ENCODE results near the gene SBF1.

SBF1 gene

GRCh38 chr22:50469377-50470305, 5.2 kb downstream of the SBF1 start:
- Mint-ChIP-seq H3K36me3 (ENCODE audit: low read depth) (peaks cover 23% of the 10 kb centered on the region), H3K27me3 (ENCODE audit: low read depth) (no peaks in the 10 kb centered on the region), H3K9me3 (no peaks in the 10 kb centered on the region), H3K4me1 (ENCODE audit: low read depth) (peaks cover 46% of the 10 kb centered on the region), H3K27ac (peak overlapping the region; percentile 86), H3K4me3 (peak overlapping the region; percentile 68)

- Mint-ChIP-seq H3K27me3 (ENCODE audit: low read depth) (no peaks in the 10 kb centered on the region), H3K4me3 (peak overlapping the region; percentile 68), H3K36me3 (ENCODE audit: low read depth) (peaks cover 25% of the 10 kb centered on the region), H3K27ac (peak overlapping the region; percentile 86), H3K9me3 (no peaks in the 10 kb centered on the region), H3K4me1 (ENCODE audit: low read depth) (peaks cover 41% of the 10 kb centered on the region)
Observed at GRCh38 chr22:50468626-50469025, 6.2 kb downstream of the SBF1 start.

GRCh38 chr22:50467773-50468440, 6.9 kb downstream of the SBF1 start:
- Mint-ChIP-seq H3K36me3 (ENCODE audit: low read depth) (peaks cover 26% of the 10 kb centered on the region), H3K9me3 (no peaks in the 10 kb centered on the region), H3K4me3 (no peak overlapping the region), H3K27ac (peak overlapping the region; percentile 86), H3K4me1 (ENCODE audit: low read depth) (peaks cover 35% of the 10 kb centered on the region), H3K27me3 (ENCODE audit: low read depth) (no peaks in the 10 kb centered on the region)

GRCh38 chr22:50467341-50467740, 7.5 kb downstream of the SBF1 start:
- H3K27ac Mint-ChIP-seq = no peak overlapping the region
- H3K4me1 Mint-ChIP-seq (ENCODE audit: low read depth) = peaks cover 31% of the 10 kb centered on the region
- H3K36me3 Mint-ChIP-seq (ENCODE audit: low read depth) = peaks cover 26% of the 10 kb centered on the region
- H3K27me3 Mint-ChIP-seq (ENCODE audit: low read depth) = no peaks in the 10 kb centered on the region
- no peak overlapping the region for H3K4me3 Mint-ChIP-seq
- no peaks in the 10 kb centered on the region for H3K9me3 Mint-ChIP-seq

GRCh38 chr22:50465066-50465930, 9.5 kb downstream of the SBF1 start:
- H3K4me3 Mint-ChIP-seq = no peak overlapping the region
- no peaks in the 10 kb centered on the region for H3K9me3 Mint-ChIP-seq
- peaks cover 33% of the 10 kb centered on the region for H3K36me3 Mint-ChIP-seq (ENCODE audit: low read depth)
- no peak overlapping the region for H3K27ac Mint-ChIP-seq
- no peaks in the 10 kb centered on the region for H3K27me3 Mint-ChIP-seq (ENCODE audit: low read depth)
- H3K4me1 Mint-ChIP-seq (ENCODE audit: low read depth) = peaks cover 15% of the 10 kb centered on the region

- peaks cover 11% of the 10 kb centered on the region for H3K4me1 Mint-ChIP-seq (ENCODE audit: low read depth)
- H3K4me3 Mint-ChIP-seq = no peak overlapping the region
- H3K27me3 Mint-ChIP-seq (ENCODE audit: low read depth) = no peaks in the 10 kb centered on the region
- no peak overlapping the region for H3K27ac Mint-ChIP-seq
- H3K9me3 Mint-ChIP-seq = no peaks in the 10 kb centered on the region
- H3K36me3 Mint-ChIP-seq (ENCODE audit: low read depth) = peaks cover 35% of the 10 kb centered on the region
Observed at GRCh38 chr22:50464451-50464850, 10.4 kb downstream of the SBF1 start.

GRCh38 chr22:50463188-50463900, 11.5 kb downstream of the SBF1 start:
- H3K27me3 Mint-ChIP-seq (ENCODE audit: low read depth) = no peaks in the 10 kb centered on the region
- H3K36me3 Mint-ChIP-seq (ENCODE audit: low read depth) = peaks cover 35% of the 10 kb centered on the region
- H3K27ac Mint-ChIP-seq = no peak overlapping the region
- H3K4me1 Mint-ChIP-seq (ENCODE audit: low read depth) = peaks cover 3% of the 10 kb centered on the region
- no peak overlapping the region for H3K4me3 Mint-ChIP-seq
- H3K9me3 Mint-ChIP-seq = no peaks in the 10 kb centered on the region

- Mint-ChIP-seq H3K4me1 (ENCODE audit: low read depth) (peaks cover 3% of the 10 kb centered on the region), H3K27ac (no peak overlapping the region), H3K9me3 (no peaks in the 10 kb centered on the region), H3K36me3 (ENCODE audit: low read depth) (peaks cover 42% of the 10 kb centered on the region), H3K27me3 (ENCODE audit: low read depth) (no peaks in the 10 kb centered on the region), H3K4me3 (no peak overlapping the region)
Observed at GRCh38 chr22:50461979-50462540, 12.8 kb downstream of the SBF1 start.

GRCh38 chr22:50461536-50461935, 13.3 kb downstream of the SBF1 start:
- H3K4me3 Mint-ChIP-seq = no peak overlapping the region
- H3K36me3 Mint-ChIP-seq (ENCODE audit: low read depth) = peaks cover 40% of the 10 kb centered on the region
- no peak overlapping the region for H3K27ac Mint-ChIP-seq

GRCh38 chr22:50460938-50461337, 13.9 kb downstream of the SBF1 start:
- H3K4me3 Mint-ChIP-seq = no peak overlapping the region

More at GRCh38 chr22:50461536-50461935, 13.3 kb downstream of the SBF1 start:
- no peaks in the 10 kb centered on the region for H3K27me3 Mint-ChIP-seq (ENCODE audit: low read depth)
- H3K9me3 Mint-ChIP-seq = no peaks in the 10 kb centered on the region
- no peaks in the 10 kb centered on the region for H3K4me1 Mint-ChIP-seq (ENCODE audit: low read depth)

GRCh38 chr22:50459496-50460140, 15.2 kb downstream of the SBF1 start:
- H3K9me3 Mint-ChIP-seq = no peaks in the 10 kb centered on the region
- H3K4me1 Mint-ChIP-seq (ENCODE audit: low read depth) = peaks cover 2% of the 10 kb centered on the region
- no peaks in the 10 kb centered on the region for H3K27me3 Mint-ChIP-seq (ENCODE audit: low read depth)
- no peak overlapping the region for H3K27ac Mint-ChIP-seq
- H3K36me3 Mint-ChIP-seq (ENCODE audit: low read depth) = peaks cover 39% of the 10 kb centered on the region
- H3K4me3 Mint-ChIP-seq = no peak overlapping the region

More at GRCh38 chr22:50460938-50461337, 13.9 kb downstream of the SBF1 start:
- Mint-ChIP-seq H3K4me1 (ENCODE audit: low read depth) (no peaks in the 10 kb centered on the region), H3K9me3 (no peaks in the 10 kb centered on the region), H3K36me3 (ENCODE audit: low read depth) (peaks cover 34% of the 10 kb centered on the region), H3K27ac (no peak overlapping the region), H3K27me3 (ENCODE audit: low read depth) (no peaks in the 10 kb centered on the region)

GRCh38 chr22:50459016-50459415, 15.8 kb downstream of the SBF1 start:
- H3K4me3 Mint-ChIP-seq = no peak overlapping the region
- H3K4me1 Mint-ChIP-seq (ENCODE audit: low read depth) = peaks cover 2% of the 10 kb centered on the region
- H3K36me3 Mint-ChIP-seq (ENCODE audit: low read depth) = peaks cover 40% of the 10 kb centered on the region
- no peaks in the 10 kb centered on the region for H3K9me3 Mint-ChIP-seq
- H3K27ac Mint-ChIP-seq = no peak overlapping the region
- no peaks in the 10 kb centered on the region for H3K27me3 Mint-ChIP-seq (ENCODE audit: low read depth)
